Stimulated activated CD8-positive, alpha-beta memory T cell treated with anti-CD3 and anti-CD28 coated beads, Interleukin-2, amount 100 ng/mL, for 1 hour (primary cell): ENCODE data around the gene GPC6.
"Not testable (repeated sequence)": the region's sequence is repeated elsewhere in the genome, so short reads cannot be mapped to it uniquely, and the experiment has no call there.

ENCODE experiments used
- DNase-seq, 2 donors: peaks; one replicate each; pipeline ENCODE4 v3.0.0-alpha.2; 2020; ENCODE audit warnings: low read depth in 2 of 2

The GPC6 gene

DNA sequence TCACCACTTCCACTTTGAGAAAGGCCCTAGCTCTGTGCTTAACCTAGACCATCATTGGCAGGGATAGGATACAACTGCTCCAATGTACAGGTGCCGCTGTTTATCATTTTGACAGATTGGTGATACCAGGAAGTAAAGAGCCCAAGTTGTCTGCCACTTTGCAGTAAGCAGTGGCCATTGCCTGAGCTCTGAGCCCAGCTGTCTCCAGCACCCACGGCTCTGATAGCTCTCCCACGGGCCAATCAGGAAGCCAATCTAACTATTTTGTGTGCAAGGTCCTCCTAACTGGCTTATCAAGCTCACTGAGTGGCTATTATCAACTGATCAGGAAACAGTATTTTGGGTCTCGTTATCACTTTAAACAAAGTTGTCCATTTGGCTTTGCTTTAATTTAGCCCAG, 1071.7 kb downstream of the GPC6 start:
- no peak for DNase-seq

DNA sequence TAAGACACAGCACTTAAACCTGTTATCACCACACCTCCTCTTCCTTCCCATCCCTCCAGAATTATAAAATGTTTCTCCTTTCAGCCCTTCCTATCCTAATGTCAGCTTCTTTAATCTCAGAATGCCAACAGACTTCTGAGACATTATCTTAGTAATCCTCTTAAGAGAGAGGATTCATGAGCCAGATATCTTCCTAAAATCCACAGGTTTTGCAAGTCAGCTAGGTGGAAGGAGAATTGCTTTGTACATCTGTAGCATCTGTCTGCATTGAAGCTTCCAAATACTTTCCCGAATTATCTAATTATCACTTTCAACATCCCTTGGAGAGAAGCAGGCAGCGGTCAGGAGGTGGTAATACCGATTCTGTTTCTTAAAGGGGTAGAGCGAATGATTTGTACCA, 1073.8 kb downstream of the GPC6 start:
- no peak for DNase-seq

DNA sequence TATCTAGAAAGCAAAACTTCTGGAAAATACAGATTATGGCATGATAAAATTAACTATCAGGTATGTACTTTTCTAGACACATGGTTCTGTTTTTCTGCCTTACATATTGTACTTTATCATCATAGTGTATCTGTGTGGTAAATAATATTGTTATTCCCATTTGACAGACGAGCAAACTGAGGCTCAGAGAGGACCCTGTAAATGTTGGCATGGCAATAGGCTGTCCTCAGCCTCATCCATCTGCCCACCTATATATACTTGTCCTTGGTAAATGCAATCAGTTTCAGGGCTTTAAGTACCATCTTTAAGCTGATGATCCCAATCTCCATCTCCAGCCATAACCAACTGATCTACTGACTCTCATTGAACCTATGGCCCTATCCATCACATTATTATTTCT, 1074.9 kb downstream of the GPC6 start:
- DNase-seq = no peak

DNA sequence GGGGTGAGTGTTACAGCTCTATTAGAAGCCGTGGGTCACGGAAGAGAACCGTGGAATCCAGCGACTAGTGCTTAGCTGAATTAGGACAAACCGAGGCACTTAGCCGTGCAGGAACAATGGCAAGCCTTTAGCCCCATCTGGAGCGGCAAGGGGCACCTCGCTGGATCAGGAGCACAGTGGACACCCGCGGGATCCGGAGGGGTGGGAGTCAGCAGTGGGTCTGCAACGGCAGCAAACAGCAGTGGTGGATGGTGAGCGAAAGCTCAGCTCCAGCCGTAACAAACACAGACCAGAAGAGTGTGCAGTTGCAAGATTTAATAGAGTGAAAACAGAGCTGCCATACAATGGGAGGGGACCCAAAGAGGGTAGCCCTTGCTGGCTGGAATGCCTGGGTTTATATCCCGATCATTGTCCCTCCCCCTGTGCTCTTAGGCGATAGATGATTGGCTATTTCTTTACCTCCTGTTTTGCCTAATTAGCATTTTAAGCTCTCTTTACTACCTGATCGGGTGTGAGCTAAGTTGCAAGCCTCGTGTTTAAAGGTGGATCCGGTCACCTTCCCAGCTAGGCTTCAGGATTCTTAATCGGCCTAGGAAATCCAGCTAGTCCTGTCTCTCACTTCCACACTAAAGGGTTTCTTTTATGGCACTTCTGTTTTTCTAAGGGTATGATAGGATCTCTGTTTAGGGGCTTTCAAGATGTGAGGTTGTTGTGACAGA, 1076.4 kb downstream of the GPC6 start:
- DNase-seq = not testable (repeated sequence)

DNA sequence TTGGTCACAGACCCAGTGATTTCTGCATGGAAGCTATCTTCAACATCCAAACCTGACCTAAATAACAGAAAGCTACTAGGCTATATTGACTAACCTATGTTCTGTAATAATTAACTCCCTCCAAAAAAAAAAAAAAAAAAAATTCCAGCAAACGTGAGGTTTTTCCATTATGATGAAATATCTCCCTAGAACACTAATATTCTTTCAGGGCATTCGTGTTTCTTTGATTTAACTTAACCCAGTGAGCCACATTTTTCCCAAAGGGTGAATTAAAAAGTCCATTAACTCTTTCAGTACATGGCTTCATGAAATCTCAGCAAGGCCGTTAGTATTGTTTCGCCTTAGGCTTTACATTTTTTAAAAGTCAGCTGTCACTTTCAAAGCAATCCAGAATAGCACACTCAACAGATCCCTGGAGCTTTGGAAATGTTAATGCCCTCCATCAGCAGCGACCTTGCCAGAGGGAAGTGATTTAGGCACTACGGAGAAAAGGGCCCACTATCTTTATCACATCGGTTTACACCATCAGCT, 1077.1 kb downstream of the GPC6 start:
- DNase-seq = no peak

DNA sequence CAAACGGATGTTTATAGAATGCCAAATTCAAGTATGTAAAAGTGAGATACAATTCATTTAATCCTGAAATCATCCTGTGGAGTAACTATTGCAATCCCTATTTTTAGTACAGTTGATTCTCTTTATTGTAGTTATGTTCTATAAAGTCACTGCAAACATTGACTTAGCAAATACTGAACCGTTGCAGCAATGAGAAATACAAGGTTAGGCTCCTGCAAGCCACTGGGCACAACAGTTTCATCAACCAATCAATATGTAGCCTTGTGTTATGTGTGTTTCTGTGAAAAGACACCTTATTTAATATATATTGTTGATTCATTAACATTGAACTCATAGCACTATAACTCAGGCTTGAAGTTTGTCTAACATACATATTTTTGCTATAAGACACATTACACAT, 1078.4 kb downstream of the GPC6 start:
- no peak for DNase-seq

DNA sequence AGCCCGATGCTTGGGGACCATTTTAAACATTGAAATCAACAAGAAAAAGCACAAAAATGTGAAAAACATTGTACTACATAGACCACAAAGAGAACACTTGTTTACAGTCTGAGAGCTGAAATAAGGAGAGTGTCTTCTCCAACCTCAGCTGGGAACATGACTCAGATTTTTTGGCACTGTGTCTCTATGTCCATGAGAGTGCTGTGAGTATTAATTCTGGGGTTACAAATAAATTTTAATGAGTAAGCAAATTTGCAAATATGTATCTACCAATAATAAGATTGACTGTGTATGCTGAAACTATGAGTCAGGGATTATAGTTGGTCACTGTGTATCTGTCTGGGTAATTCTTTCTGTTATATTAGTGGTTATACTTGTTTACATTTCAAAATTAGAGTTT, 1078.9 kb downstream of the GPC6 start:
- DNase-seq = no peak

DNA sequence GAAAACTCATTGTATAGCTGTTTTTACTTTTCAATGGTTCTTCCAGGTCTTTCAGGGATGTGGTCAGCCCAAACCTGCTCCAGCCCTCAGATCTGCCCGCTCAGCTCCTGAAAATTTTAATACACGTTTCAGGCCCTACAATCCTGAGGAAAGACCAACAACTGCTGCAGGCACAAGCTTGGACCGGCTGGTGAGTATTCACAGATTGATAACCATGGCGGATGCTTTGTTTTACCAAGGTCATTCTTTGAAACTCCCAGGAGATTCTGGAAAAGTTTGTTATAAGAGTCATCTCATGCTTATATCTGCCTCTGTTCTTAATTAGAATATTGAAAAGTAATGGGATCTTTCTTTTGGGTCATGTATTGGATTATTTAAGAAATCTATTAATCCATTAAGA, 1079.3 kb downstream of the GPC6 start:
- no peak for DNase-seq

DNA sequence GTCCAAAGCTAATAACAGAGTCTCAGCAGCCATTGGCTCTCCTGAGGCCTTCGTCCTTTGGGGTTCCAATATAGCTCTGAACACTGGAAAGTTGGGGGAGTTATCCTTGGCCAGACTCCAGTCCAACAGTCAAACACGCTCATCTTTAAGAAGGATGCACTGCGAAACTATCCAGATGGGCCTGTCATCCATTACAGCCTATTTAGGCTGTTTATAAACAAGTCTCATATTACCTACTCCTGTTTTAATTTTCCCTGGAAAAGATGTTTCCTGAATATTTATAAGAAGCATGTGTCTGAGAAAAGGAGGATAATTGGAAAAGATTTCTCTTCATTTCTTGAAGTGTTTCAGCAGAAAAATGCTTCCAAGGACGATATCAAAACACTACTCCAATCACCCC, 1082.2 kb downstream of the GPC6 start:
- no peak for DNase-seq

DNA sequence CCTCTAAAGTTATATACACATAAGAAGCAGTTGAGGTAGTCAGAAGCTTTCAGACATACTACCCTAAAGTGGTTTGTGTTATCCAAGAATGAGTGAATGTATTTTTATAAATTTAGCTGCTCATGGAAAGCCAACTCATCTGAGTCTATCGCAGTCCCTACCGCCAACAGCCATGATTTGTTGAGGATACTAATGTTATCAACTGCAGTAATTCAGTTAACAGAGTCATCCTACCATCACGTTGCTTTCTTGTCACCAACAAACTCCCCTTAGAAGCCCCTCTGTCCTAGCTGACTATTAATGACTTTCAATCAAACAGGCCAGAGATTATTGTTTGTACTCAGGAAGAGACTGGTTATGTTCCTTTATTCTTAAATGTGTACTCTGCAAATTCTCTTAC, 1083.0 kb downstream of the GPC6 start:
- DNase-seq = no peak

DNA sequence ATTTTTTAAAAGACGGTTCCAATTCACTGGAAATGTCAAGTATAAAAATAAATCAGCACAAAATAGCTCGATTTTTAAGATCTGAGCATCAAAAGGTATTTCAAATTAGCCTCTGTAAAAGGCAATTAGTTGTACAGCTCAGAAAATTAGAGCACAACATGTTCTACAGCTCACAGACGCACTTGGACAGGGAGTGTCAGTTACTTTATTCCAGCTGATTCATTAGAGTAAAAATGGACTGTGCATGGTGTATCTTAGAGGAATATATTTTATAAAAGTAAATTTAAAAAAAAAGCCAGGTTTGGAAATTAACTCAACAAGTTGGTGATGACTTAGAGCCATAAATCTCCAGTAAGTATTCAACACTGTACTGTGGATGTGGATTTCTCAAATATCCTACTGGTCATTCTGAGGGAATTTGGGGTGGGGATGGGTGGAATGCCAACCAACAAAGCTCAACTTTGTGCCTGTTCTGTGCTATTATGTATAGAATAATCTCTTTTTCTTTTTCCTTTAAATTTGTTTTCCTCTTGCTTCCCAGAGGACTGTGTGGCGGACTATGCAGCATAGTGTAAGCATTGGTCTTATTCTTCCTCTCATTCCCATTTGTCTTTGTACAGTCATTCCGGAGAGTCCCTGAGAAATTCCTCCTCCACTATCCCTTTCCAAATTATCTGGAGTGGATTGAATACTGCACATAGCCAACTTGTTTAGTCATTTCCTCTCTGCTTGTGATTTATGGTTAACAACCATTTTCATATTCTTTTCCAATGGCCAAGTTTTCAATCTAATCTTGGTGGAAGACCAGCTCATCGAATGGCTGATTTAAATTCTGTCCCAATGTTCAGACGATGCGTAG, 1083.6 kb downstream of the GPC6 start:
- DNase-seq = no peak

DNA sequence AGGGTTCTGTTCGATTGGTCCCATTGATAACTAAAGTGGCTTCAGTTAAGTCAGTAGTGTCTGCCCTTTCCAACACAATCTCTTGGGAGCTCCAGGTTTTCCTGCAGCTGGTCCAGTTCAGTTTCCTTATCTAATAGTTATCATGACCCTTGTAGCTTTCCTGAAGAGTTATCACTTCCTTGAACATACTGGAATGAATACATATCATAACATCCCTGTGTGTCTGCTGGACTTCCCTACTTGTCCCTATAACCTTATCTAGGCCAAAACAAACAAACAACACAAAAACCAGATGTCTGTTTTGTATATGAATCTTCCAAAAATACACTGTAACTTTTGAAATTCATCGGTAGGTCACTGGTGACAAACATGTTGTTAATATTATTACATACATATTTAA, 1085.3 kb downstream of the GPC6 start:
- no peak for DNase-seq

DNA sequence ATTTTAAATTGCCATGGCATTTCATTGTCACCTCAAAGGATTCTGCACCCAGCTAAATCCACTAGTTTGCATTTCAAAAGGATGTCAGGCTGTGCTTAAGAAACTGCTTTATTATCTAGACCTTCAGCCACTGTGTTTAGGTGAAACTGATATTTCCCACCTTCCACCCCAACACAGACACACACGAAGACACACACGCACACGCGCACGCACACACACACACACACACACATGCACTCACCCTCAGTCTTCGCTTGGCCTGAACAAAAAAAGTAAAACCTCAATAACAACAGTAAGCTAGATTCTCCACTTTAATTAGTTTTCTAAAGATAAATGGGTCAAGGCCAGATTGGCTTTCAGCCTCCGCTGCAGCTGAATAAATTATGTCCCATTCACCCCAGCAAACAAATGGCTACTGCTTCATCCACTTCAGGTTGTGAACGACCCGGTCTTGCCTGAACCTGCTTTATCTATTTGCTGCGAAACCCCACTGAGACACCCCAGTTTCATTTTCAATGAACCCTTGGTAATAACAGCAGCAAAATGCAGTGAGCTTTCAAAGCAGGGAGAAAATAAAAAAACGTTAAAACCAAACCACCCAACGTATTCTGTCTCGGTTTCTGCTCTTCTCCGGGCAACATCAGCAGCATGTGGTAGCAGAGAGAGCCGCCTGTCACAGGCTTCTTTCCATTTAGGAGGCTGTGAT, 1086.1 kb downstream of the GPC6 start:
- DNase-seq = no peak

DNA sequence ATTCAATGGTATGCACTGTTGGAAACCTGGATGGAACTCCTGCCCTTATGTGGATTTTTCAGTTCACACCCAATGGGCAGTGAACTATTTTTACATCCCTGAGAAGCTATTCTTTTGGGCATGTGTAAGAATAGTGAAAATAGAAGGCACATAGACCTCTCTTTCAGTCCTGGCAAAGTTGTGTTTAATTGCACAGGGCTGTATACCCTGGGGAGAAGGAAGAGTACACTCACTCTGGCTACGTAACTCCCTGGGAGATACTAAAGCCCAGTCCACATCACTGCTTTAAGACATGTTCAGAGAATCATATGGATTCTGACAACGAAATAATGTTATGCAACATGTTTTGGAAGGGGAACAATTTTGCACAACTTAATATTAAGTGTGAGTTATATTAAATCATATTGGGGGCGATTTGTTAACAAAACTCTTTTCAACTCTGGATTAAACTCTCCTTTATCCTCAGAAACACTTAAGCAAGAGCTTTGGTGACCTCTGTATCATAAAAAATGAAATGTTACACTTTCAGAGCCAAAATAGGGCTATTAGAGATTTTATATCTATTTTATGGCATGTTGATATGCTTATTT, 1086.8 kb downstream of the GPC6 start:
- no peak for DNase-seq

DNA sequence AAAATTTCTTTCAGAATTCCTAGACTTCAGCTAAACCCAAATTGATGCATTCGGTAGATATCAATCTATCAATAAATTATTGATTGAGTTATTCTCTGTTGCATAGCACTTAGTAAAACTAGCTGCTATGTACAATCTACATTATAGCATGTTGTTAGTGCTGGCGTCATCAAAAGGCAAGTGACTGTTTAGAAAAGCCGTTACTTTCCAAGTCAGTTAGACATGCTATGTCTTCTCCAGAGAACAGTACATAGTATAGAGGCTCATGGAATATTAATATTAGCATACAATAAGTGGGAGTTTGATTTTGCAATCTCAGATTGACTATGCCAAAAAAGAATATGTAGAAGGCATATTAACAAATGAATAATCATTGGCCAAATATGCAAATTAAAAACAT, 1087.3 kb downstream of the GPC6 start:
- DNase-seq = no peak

DNA sequence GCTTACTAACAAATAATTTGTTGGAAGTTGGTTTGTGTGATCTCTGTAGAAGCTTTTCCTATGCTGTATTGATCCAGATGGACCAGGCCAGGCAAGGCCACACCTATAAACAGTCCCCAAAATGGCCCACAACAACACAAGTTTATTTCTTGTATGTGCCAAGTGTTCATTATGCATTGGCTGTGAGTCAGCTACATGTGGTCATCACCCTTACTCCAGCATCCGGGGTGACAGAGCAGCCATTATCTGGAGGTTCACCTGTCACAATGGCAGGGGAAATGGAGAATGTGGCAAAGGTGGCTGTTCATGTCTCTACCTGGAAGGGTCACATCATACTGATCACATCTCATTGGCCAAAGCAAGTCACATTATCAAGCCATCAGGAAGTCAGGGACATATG, 1088.6 kb downstream of the GPC6 start:
- no peak for DNase-seq

DNA sequence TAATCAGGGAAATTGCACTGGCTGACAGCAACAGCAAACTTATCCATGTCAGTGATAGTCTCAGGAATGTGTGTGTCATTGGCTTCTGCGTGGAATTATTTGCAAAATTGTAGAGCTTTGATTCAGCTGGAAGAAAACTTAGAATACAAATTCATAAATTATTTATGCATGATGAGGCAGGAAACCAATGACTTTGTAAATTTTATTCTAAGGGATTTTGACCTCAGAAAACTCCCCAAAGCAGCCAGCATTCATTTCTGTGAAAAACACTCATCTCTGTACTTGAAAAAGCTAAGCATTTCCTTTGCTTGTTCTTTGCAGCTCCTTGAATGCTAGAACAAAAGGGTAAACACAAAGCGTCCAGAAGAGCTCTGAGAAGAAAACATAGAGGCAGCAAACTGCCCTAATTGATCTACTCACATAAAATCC, 1090.5 kb downstream of the GPC6 start:
- no peak for DNase-seq

DNA sequence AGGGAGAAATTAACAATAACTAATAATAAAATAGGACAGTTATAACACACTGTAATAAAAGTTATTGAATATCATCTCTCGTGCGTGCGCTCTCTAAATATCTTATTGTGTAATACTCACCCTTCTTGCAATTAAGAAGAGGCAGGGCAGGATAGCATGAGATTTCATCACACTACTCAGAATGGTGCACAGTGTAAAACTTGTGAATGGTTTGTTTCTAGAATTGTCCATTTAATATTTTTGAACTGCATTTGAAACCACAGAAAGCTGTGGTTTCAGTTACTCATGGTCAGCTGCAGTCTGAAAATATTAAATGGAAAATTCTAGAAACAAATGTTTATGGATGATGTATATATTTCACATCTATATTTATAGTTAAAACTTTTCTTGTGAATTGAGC, 1091.8 kb downstream of the GPC6 start:
- no peak for DNase-seq

DNA sequence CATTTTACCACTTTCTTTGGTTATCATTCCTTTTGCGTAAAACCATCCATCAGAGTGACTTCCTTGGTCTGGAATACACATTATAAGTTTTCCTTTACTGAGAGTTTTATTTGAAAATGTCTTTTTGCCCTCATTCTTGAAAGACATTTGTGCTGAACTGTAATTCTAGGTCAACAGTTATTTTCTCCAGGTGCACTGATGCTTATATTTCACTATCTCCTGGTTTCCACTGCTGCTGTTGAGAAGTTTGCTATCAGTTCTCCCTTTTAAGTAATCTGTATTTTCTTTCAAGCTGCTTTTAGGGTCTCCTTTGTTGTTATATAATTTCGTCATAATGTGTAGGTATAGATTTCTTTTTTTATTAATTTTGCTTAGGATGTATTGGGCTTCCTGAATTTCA, 1092.9 kb downstream of the GPC6 start:
- no peak for DNase-seq

DNA sequence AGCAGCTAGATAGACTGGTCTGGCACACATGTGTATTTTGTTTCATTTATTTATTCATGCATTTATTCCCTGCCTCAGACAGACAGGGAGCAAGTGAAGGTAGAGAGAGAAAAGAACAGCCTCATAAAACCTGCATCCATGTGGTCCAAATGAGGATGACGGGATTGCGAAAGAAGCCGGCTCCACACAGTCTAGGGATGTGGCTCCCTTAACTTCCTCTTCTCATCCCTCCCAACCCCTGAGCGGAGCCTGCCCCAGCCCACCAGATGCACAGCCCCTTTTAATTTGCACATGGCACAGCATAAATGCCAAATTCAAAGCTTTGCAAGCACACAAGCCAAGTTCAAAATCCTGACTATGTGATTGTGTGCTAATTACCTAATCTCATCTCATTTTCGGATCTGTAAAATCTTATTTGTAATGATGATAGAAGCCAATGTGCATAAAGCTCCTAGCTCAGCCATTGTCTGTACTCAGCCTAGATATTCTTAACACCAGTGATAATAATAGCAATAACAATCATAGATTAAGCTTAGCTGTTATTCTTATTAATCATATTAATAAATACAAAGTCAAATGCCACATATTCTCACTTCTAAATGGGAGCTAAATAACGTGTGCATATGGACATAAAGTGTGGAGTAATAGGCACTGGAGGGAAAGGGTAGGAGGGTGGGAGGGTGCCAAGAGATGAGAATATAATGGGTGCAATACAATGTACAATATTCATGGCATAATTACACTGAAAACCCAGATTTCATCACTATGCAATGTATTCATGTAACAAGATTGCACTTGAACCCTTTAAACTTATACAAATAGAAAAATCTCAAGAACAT, 1096.5 kb downstream of the GPC6 start:
- no peak for DNase-seq
